GM19239 (cell line): ENCODE results near the gene EMID1.

Experiments used
- DNase-seq: peaks from one replicate; pipeline ENCODE4 v3.0.0; 2011; ENCODE audit warnings: low spot score; ENCODE audit not compliant: insufficient read length
- FAIRE-seq: peaks from 2 replicates; lab custom pipeline; 2011; peaks lifted over from hg19 to GRCh38; lab: Jason Lieb, UNC

EMID1 gene

GRCh38 chr22:29205594-29206371 is at the start of gene EMID1:
Gene EMID1, plus strand, starts transcription at chr22:29205896. Its CDS starts 143 bp downstream, at chr22:29206039.
- DNase-seq (no peak), FAIRE-seq (peak; percentile 55)

GRCh38 chr22:29155966-29156365 is 49.7 kb upstream of the EMID1 start:
- DNase-seq (no peak), FAIRE-seq (no peak)

- DNase-seq: no peak
- no peak for FAIRE-seq
These were observed 49.2 kb upstream of the EMID1 start for GRCh38 chr22:29156507-29156906.

- FAIRE-seq: peak; percentile 65
These were observed 47.7 kb upstream of the EMID1 start for GRCh38 chr22:29157759-29158535.

GRCh38 chr22:29158546-29158945 is 47.1 kb upstream of the EMID1 start:
- DNase-seq: no peak
- no peak for FAIRE-seq

More at GRCh38 chr22:29157759-29158535, 47.7 kb upstream of the EMID1 start:
- no peak for DNase-seq

GRCh38 chr22:29163808-29164207 is 41.9 kb upstream of the EMID1 start:
- FAIRE-seq (no peak), DNase-seq (no peak)

- no peak for DNase-seq
- peak; percentile 78 for FAIRE-seq
These were observed 40.2 kb upstream of the EMID1 start for GRCh38 chr22:29165321-29166060.

- FAIRE-seq: no peak
- no peak for DNase-seq
These were observed 39.5 kb upstream of the EMID1 start for GRCh38 chr22:29166180-29166579.

- peak; percentile 81 for DNase-seq
These were observed 38.4 kb upstream of the EMID1 start for GRCh38 chr22:29167032-29167911.

GRCh38 chr22:29171721-29172120 is 34.0 kb upstream of the EMID1 start:
- DNase-seq: no peak
- no peak for FAIRE-seq

More at GRCh38 chr22:29167032-29167911, 38.4 kb upstream of the EMID1 start:
- peak; percentile 100 for FAIRE-seq

GRCh38 chr22:29172216-29172615 is 33.5 kb upstream of the EMID1 start:
- FAIRE-seq: no peak

GRCh38 chr22:29175312-29175835 is 30.3 kb upstream of the EMID1 start:
- no peak for DNase-seq
- FAIRE-seq: peak; percentile 28

More at GRCh38 chr22:29172216-29172615, 33.5 kb upstream of the EMID1 start:
- no peak for DNase-seq

- FAIRE-seq (no peak), DNase-seq (no peak)
These were observed 21.5 kb upstream of the EMID1 start for GRCh38 chr22:29183971-29184848.

- FAIRE-seq: no peak
- DNase-seq: no peak
These were observed 20.7 kb upstream of the EMID1 start for GRCh38 chr22:29184849-29185490.

GRCh38 chr22:29186302-29186701 is 19.4 kb upstream of the EMID1 start:
- FAIRE-seq: no peak
- DNase-seq: no peak

GRCh38 chr22:29187831-29188230 is 17.9 kb upstream of the EMID1 start:
- no peak for DNase-seq
- no peak for FAIRE-seq

GRCh38 chr22:29190051-29190450 is 15.6 kb upstream of the EMID1 start:
- DNase-seq (no peak), FAIRE-seq (no peak)

- DNase-seq (no peak), FAIRE-seq (no peak)
These were observed 14.8 kb upstream of the EMID1 start for GRCh38 chr22:29190918-29191317.
